HepG2 (cell line): Measurements from ENCODE around the gene CLPX. TPM values are rescaled to one million over a fixed set of nuclear protein-coding genes. Genes with fewer than 3 reads are reported as not detected.
A peak's percentile ranks its signal among the peaks of the same experiment; 100 is the strongest.

ENCODE experiments used
- ATAC-seq: fragments of 200-7000 bp; cut with Tn5 transposase; 3 replicates; pipeline ENCODE4 v1.9.1; 2020; ENCODE audit warnings: mild to moderate bottlenecking, moderate library complexity
- BruUV-seq: library from RNA; stranded (reverse); fragments of 400-500 nt; replicated peaks from 2 replicates; lab custom pipeline; 2021; lab: Mats Ljungman, UMichigan
- CTCF ChIA-PET: fragments of 300-600 bp; formaldehyde crosslinking; extraction: SDS; loops from one replicate; lab custom pipeline; 2021; ENCODE audit warnings: low total read pairs, inconsistent platforms, low intra/inter-chr PET ratio; lab: Yijun Ruan, JAX
- POLR2A ChIA-PET: fragments of 350-600 bp; sonication (Branson Sonifier 250); formaldehyde crosslinking; loops from one replicate; lab custom pipeline; 2020; ENCODE audit warnings: antibody characterized with exemption, inconsistent platforms; lab: Yijun Ruan, JAX
- DNase-seq: peaks from one replicate; pipeline ENCODE4 v3.0.0-alpha.2; 2015; ENCODE audit warnings: low spot score
- FAIRE-seq: peaks from 3 replicates; lab custom pipeline; 2011; peaks lifted over from hg19 to GRCh38; lab: Jason Lieb, UNC
- H2AFZ ChIP-seq: one replicate; pipeline ENCODE4 v1.6.1; 2011; ENCODE audit warnings: low read length, inconsistent platforms
- H3K27ac ChIP-seq: fragments of 300-600 bp; 3 replicates; pipeline ENCODE4 v1.8.0; 2011; ENCODE audit warnings: mixed run types, mild to moderate bottlenecking, mixed read lengths, low read length, inconsistent platforms; ENCODE audit not compliant: insufficient read depth; ENCODE audit errors: extremely low read length
- H3K27me3 ChIP-seq, 2 experiments: fragments of 200-600 bp in 1 of 2; 2 replicates in 1 of 2; 3 replicates in 1 of 2; pipeline versions ENCODE4 v1.6.0 to v1.8.0; 2011; ENCODE audit warnings: low read length in 2 of 2, mild to moderate bottlenecking in 2 of 2, moderate library complexity in 2 of 2, inconsistent platforms in 1 of 2; ENCODE audit not compliant: insufficient read depth in 2 of 2, control insufficient read depth in 1 of 2
- H3K36me3 ChIP-seq, 2 experiments: fragments of 200-600 bp in 1 of 2; replicated peaks in 1 of 2; 2 replicates in 1 of 2; 3 replicates in 1 of 2; pipeline versions ENCODE4 v1.5.1 to v1.8.0; 2011; ENCODE audit warnings: low read length in 2 of 2, inconsistent platforms in 1 of 2; ENCODE audit not compliant: insufficient read depth in 2 of 2, control insufficient read depth in 1 of 2
- H3K4me1 ChIP-seq: 2 replicates; pipeline ENCODE4 v1.5.1; 2012; ENCODE audit warnings: low read length, inconsistent platforms; ENCODE audit not compliant: insufficient read depth
- H3K4me2 ChIP-seq: 2 replicates; pipeline ENCODE4 v1.6.0; 2011; ENCODE audit warnings: low read depth, low read length, inconsistent platforms
- H3K4me3 ChIP-seq, 3 experiments: fragments of 200-600 bp in 1 of 3; sonication (generic), shearing (Covaris generic) in 1 of 3; replicated peaks in 1 of 3; 2 replicates each; pipeline ENCODE4 v1.5.1; 2011 to 2016; ENCODE audit warnings: low read length in 3 of 3, inconsistent platforms in 2 of 3, low read depth in 2 of 3, mild to moderate bottlenecking in 2 of 3, control low read depth in 1 of 3, mixed read lengths in 1 of 3; ENCODE audit not compliant: insufficient read depth in 1 of 3
- H3K79me2 ChIP-seq: one replicate; pipeline ENCODE4 v1.6.1; 2011; ENCODE audit warnings: low read length, inconsistent platforms; ENCODE audit not compliant: insufficient read depth
- H3K9ac ChIP-seq: 2 replicates; pipeline ENCODE4 v1.6.0; 2011; ENCODE audit warnings: mild to moderate bottlenecking, low read depth, low read length, inconsistent platforms; ENCODE audit not compliant: insufficient read depth
- H3K9me3 ChIP-seq: 2 replicates; pipeline ENCODE4 v1.5.1; 2012; ENCODE audit warnings: mild to moderate bottlenecking, low read length
- H4K20me1 ChIP-seq: 2 replicates; pipeline ENCODE4 v1.6.0; 2011; ENCODE audit warnings: inconsistent platforms, mild to moderate bottlenecking, low read length, moderate library complexity; ENCODE audit not compliant: insufficient read depth
- RBAK ChIP-seq: sonication (generic); formaldehyde crosslinking; IDR thresholded peaks from 2 replicates; pipeline ENCODE4 v1.5.1; 2020; ENCODE audit warnings: mild to moderate bottlenecking, missing genetic modification reagents
- RFX1 ChIP-seq: fragments of 450-650 bp; IDR thresholded peaks from 2 replicates; pipeline ENCODE4 v1.6.1; 2017
- ZNF136 ChIP-seq: sonication (generic); formaldehyde crosslinking; IDR thresholded peaks from 2 replicates; pipeline ENCODE4 v1.8.1; 2022; ENCODE audit warnings: low read depth, mild to moderate bottlenecking, moderate library complexity, missing genetic modification reagents
- ZNF629 ChIP-seq: sonication (generic); formaldehyde crosslinking; conservative IDR thresholded peaks from 2 replicates; pipeline ENCODE4 v1.5.0; 2020; ENCODE audit warnings: missing genetic modification reagents
- WGBS: methylation state at CpG from one replicate; pipeline ENCODE4 v1.1.6; 2017; ENCODE audit warnings: low lambda C conversion rate; 5-methylcytosine and 5-hydroxymethylcytosine counted together
- in situ Hi-C: cut with HindIII; loops from 2 replicates; pipeline ENCODE4 v1.10.0; 2017; ENCODE audit warnings: low pct_unique_long_range_greater_than_20kb; ENCODE audit not compliant: extremely low pct_ligation_motif_present
- intact Hi-C: fragments of 100-400 bp; cut with micrococcal nuclease; formaldehyde crosslinking; loops from one replicate; pipeline ENCODE4 v1.10.0; 2022; ENCODE audit not compliant: unreplicated experiment
- polyA plus RNA-seq, 8 experiments: library from polyadenylated mRNA; depleted of rRNA in 3 of 8; stranded (reverse) in 7 of 8; unstranded in 1 of 8; fragments of >200 nt; fragmentation: Illumina TruSeq in 4 of 8; extraction: Trizol in 4 of 8; gene quantifications; 2 replicates each; pipeline versions ENCODE4 v1.2.1 to v1.2.3, GENCODE V29; 2011 to 2016; ENCODE audit warnings: low read depth in 4 of 8, missing spikeins in 1 of 8, mixed read lengths in 1 of 8; ENCODE audit not compliant: insufficient read depth in 1 of 8
- total RNA-seq, 5 experiments: library from RNA; depleted of rRNA; stranded (reverse); fragments of >200 nt; fragmentation: Illumina TruSeq; extraction: Trizol; gene quantifications; 2 replicates each; pipeline ENCODE4 v1.2.3, GENCODE V29; 2016; ENCODE audit warnings: low read depth in 1 of 5

CLPX gene
- total and polyA plus RNA-seq, 2 of the 13 experiments (the other 11 are each of a cell fraction or from before 2014, with no cell fraction given) = 33.9 to 61.3 TPM

GRCh38 chr15:65217526-65218482 is 32.7 kb upstream of the CLPX start:
- no peak for DNase-seq
- Histone ChIP-seq H4K20me1 (no peaks in the 10 kb centered on the region), H3K4me2 (no peak overlapping the region), H3K27ac (no peak overlapping the region), H3K4me1 (peaks cover 21% of the 10 kb centered on the region), H3K27me3 (peaks cover 1 to 16% of the 10 kb centered on the region in 2 experiments; a peak in 2 of 5 replicates), H2AFZ (no peak overlapping the region), H3K36me3 (no peaks in the 10 kb centered on the region), H3K4me3 (no peak overlapping the region), H3K79me2 (no peaks in the 10 kb centered on the region), H3K9ac (no peak overlapping the region), H3K9me3 (no peaks in the 10 kb centered on the region)
- CTCF ChIA-PET = no interaction called here
- in situ Hi-C loops = no loop called here
- 34% methylated on average over 7 of the region's 10 CpGs for WGBS
- no peak for TF ChIP-seq RBAK (CRISPR knock-in tag)
- peak; percentile 47; the same call in 1 of the 2 replicates for TF ChIP-seq RFX1
- ATAC-seq = no peak; the same call in 2 of the 3 replicates
- no peak for FAIRE-seq
- BruUV-seq = no TSS peak
- POLR2A ChIA-PET = interaction anchor here (0.6 kb wide), 1 partner anchor 27 kb away, joined by 3 read pairs; no protein-coding TSS in a partner anchor
- intact Hi-C loops = no loop called here

DNA sequence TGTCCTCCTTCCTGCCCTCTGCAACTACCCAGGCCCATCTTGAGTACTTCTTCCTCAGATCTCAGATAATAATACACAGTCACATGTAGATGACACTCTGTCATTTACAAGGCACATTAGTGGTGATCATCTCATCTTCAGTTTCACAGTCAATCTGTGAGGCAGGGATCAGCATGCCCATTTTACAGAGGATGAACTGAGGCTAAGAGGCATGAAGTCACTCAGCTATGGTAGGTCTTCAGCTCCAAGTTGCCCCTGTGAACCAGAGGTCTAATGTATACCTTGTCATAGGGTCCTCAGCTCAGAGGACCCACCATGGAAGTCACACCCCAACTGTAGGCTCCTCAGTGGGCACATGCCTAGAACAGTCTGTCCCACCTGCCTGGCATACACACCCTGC is 30.4 kb upstream of the CLPX start:
- Histone ChIP-seq H3K4me3 (no peak overlapping the region), H3K9me3 (no peaks in the 10 kb centered on the region), H3K36me3 (no peaks in the 10 kb centered on the region), H3K79me2 (no peaks in the 10 kb centered on the region), H3K9ac (no peak overlapping the region), H3K4me2 (no peak overlapping the region), H2AFZ (no peak overlapping the region), H4K20me1 (no peaks in the 10 kb centered on the region), H3K4me1 (peaks cover 23% of the 10 kb centered on the region), H3K27me3 (peaks cover 3 to 27% of the 10 kb centered on the region in 2 experiments; a peak in 2 of 5 replicates), H3K27ac (no peak overlapping the region)
- BruUV-seq = no TSS peak
- intact Hi-C loops = no loop called here
- peak; percentile 58 for TF ChIP-seq ZNF629 (CRISPR knock-in tag)
- no peak for TF ChIP-seq ZNF136 (CRISPR knock-in tag)
- in situ Hi-C loops = no loop called here
- POLR2A ChIA-PET = no interaction called here
- no peak for DNase-seq
- CTCF ChIA-PET = no interaction called here
- no peak for ATAC-seq
- no peak for FAIRE-seq
